Measurements from ENCODE around the gene ZBED4. TPM values are rescaled to one million over a fixed set of nuclear protein-coding genes. Genes with fewer than 3 reads are reported as not detected.

Gene ZBED4
- total and polyA plus RNA-seq, 2 experiments from 2014 or later = 8.5 to 31.9 TPM

GRCh38 chr22:49812838-49813237, 40.8 kb upstream of the ZBED4 start:
- peaks cover 47% of the 10 kb centered on the region for H3K36me3 Mint-ChIP-seq (ENCODE audit: low read depth)
- no peak for ATAC-seq
- Histone ChIP-seq H4K20me1 (replicated peaks; ENCODE audit: insufficient read depth) (peaks cover 70% of the 10 kb centered on the region), H3K27me3 (ENCODE audit: insufficient read depth) (no peaks in the 10 kb centered on the region), H3K9me2 (ENCODE audit: insufficient read depth) (no peaks in the 10 kb centered on the region), H3K36me3 (ENCODE audit: insufficient read depth) (no peaks in the 10 kb centered on the region), H3K27ac (ENCODE audit: low read depth) (no peak overlapping the region), H2AFZ (no peak overlapping the region), H3K4me3 (no peak overlapping the region), H3K79me2 (replicated peaks; ENCODE audit: insufficient read depth) (peaks cover 100% of the 10 kb centered on the region), H3F3A (replicated peaks; ENCODE audit: low read depth) (no peaks in the 10 kb centered on the region), H3K4me1 (ENCODE audit: insufficient read depth) (no peaks in the 10 kb centered on the region), H3K4me2 (no peak overlapping the region)
- H3K27ac Mint-ChIP-seq = no peak overlapping the region; the same call in 1 of the 2 replicates
- peaks cover 8% of the 10 kb centered on the region for H3K27me3 Mint-ChIP-seq (ENCODE audit: insufficient read depth, low read depth, poor library complexity)
- H3K4me1 Mint-ChIP-seq = peaks cover 7% of the 10 kb centered on the region; the same call in 1 of the 3 replicates
- no peaks in the 10 kb centered on the region for H3K9me3 Mint-ChIP-seq
- DNase-seq (ENCODE audit: low spot score) = no peak
- no peak overlapping the region for H3K4me3 Mint-ChIP-seq
- TF ChIP-seq ZNF462 (CRISPR knock-in tag; IDR thresholded peaks at IDR 0.05) = no peak
- no peak for TF ChIP-seq EZH2phosphoT487 (IDR thresholded peaks at IDR 0.05; ENCODE audit: unreplicated experiment)
- no peak for TF ChIP-seq EZH2 (IDR thresholded peaks at IDR 0.05; ENCODE audit: low read depth, unreplicated experiment)
- no peak for TF ChIP-seq CREB1 (CRISPR knock-in tag; IDR thresholded peaks at IDR 0.05; ENCODE audit: low read depth)
- TF ChIP-seq NANOG (IDR thresholded peaks at IDR 0.05; ENCODE audit: borderline replicate concordance) = no peak
- TF ChIP-seq, protein P1, sequence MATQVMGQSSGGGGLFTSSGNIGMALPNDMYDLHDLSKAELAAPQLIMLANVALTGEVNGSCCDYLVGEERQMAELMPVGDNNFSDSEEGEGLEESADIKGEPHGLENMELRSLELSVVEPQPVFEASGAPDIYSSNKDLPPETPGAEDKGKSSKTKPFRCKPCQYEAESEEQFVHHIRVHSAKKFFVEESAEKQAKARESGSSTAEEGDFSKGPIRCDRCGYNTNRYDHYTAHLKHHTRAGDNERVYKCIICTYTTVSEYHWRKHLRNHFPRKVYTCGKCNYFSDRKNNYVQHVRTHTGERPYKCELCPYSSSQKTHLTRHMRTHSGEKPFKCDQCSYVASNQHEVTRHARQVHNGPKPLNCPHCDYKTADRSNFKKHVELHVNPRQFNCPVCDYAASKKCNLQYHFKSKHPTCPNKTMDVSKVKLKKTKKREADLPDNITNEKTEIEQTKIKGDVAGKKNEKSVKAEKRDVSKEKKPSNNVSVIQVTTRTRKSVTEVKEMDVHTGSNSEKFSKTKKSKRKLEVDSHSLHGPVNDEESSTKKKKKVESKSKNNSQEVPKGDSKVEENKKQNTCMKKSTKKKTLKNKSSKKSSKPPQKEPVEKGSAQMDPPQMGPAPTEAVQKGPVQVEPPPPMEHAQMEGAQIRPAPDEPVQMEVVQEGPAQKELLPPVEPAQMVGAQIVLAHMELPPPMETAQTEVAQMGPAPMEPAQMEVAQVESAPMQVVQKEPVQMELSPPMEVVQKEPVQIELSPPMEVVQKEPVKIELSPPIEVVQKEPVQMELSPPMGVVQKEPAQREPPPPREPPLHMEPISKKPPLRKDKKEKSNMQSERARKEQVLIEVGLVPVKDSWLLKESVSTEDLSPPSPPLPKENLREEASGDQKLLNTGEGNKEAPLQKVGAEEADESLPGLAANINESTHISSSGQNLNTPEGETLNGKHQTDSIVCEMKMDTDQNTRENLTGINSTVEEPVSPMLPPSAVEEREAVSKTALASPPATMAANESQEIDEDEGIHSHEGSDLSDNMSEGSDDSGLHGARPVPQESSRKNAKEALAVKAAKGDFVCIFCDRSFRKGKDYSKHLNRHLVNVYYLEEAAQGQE (IDR thresholded peaks at IDR 0.05; ENCODE audit: unreplicated experiment) = no peak
